ENCODE data around the gene SLC26A11. TPM values are rescaled to one million over a fixed set of nuclear protein-coding genes. Genes with fewer than 3 reads are reported as not detected.
"Not testable (repeated sequence)": the region's sequence is repeated elsewhere in the genome, so short reads cannot be mapped to it uniquely, and the experiment has no call there.

Gene SLC26A11
- total RNA-seq, 1 experiment from 2014 or later: 17.7 TPM

GRCh38 chr17:80243526-80244433, 23.6 kb downstream of the SLC26A11 start:
- ATAC-seq (no peak), DNase-seq (ENCODE audit: low read depth, low spot score) (no peak)
- Histone ChIP-seq H3K4me1 (ENCODE audit: control insufficient read depth in 1 of 2, insufficient read depth in 2 of 2, low read length in 2 of 2) (peaks cover 0 to 5% of the 10 kb centered on the region in 2 experiments; a peak in 1 of 4 replicates), H3K36me3 (ENCODE audit: control insufficient read depth in 1 of 2, insufficient read depth in 2 of 2, low read length in 2 of 2) (peaks cover 0 to 2% of the 10 kb centered on the region in 2 experiments; a peak in 1 of 4 replicates), H3K27me3 (ENCODE audit: insufficient read depth, low read length) (no peaks in the 10 kb centered on the region), H3K9ac (ENCODE audit: low read length) (no peak overlapping the region), H3K9me2 (ENCODE audit: insufficient read depth) (no peaks in the 10 kb centered on the region), H3K79me2 (ENCODE audit: insufficient read depth, low read length) (no peaks in the 10 kb centered on the region), H2AFZ (ENCODE audit: low read depth, low read length, poor library complexity, severe bottlenecking) (no peak overlapping the region), H3K4me2 (ENCODE audit: low read length) (no peak overlapping the region), H3K9me3 (ENCODE audit: control insufficient read depth in 1 of 2, insufficient read depth in 1 of 2, low read depth in 1 of 2, low read length in 2 of 2) (no peaks in the 10 kb centered on the region), H3K4me3 (replicated peaks in 1 of 2; ENCODE audit: low read depth in 1 of 2, low read length in 2 of 2) (no peak overlapping the region), H3K27ac (ENCODE audit: low read depth, low read length) (no peak overlapping the region), H4K20me1 (ENCODE audit: insufficient read depth) (no peaks in the 10 kb centered on the region)
- RAD21 ChIA-PET (ENCODE audit: low non-redundant PET in 1 of 2, low total read pairs in 2 of 2, uncharacterized antibody in 2 of 2, unreplicated experiment in 2 of 2): no interaction called here
- TF ChIP-seq CEBPB (IDR thresholded peaks at IDR 0.05; ENCODE audit: low read depth): no peak
- no peak for TF ChIP-seq SP1 (IDR thresholded peaks at IDR 0.05; ENCODE audit: low read depth)
- intact Hi-C loops (cut with micrococcal nuclease): no loop called here
- no TSS peak for BruUV-seq (replicated peaks)
- CTCF ChIA-PET: no interaction called here
- POLR2A ChIA-PET: no interaction called here

GRCh38 chr17:80244448-80244847, 24.2 kb downstream of the SLC26A11 start:
- RAD21 ChIA-PET (ENCODE audit: low non-redundant PET in 1 of 2, low total read pairs in 2 of 2, uncharacterized antibody in 2 of 2, unreplicated experiment in 2 of 2); H3K9me3 ChIP-seq (ENCODE audit: control insufficient read depth in 1 of 2, insufficient read depth in 1 of 2, low read depth in 1 of 2, low read length in 2 of 2); POLR2A ChIA-PET; ATAC-seq; H3K27me3 ChIP-seq (ENCODE audit: insufficient read depth, low read length); intact Hi-C loops (cut with micrococcal nuclease); H3K4me3 ChIP-seq (replicated peaks in 1 of 2; ENCODE audit: low read depth in 1 of 2, low read length in 2 of 2); H3K27ac ChIP-seq (ENCODE audit: low read depth, low read length); H3K4me2 ChIP-seq (ENCODE audit: low read length); H3K9me2 ChIP-seq (ENCODE audit: insufficient read depth); CTCF ChIA-PET; H4K20me1 ChIP-seq (ENCODE audit: insufficient read depth); BruUV-seq (replicated peaks); H3K9ac ChIP-seq (ENCODE audit: low read length); H3K4me1 ChIP-seq (ENCODE audit: control insufficient read depth in 1 of 2, insufficient read depth in 2 of 2, low read length in 2 of 2); H3K79me2 ChIP-seq (ENCODE audit: insufficient read depth, low read length); DNase-seq (ENCODE audit: low read depth, low spot score); H3K36me3 ChIP-seq (ENCODE audit: control insufficient read depth in 1 of 2, insufficient read depth in 2 of 2, low read length in 2 of 2); H2AFZ ChIP-seq (ENCODE audit: low read depth, low read length, poor library complexity, severe bottlenecking): not testable (repeated sequence)

Measured in HCT116 (cell line).